ENCODE results near the gene RERE. TPM values are rescaled to one million over a fixed set of nuclear protein-coding genes. Genes with fewer than 3 reads are reported as not detected.

RERE gene
- total RNA-seq, 1 experiment from 2014 or later = 161 TPM

DNA sequence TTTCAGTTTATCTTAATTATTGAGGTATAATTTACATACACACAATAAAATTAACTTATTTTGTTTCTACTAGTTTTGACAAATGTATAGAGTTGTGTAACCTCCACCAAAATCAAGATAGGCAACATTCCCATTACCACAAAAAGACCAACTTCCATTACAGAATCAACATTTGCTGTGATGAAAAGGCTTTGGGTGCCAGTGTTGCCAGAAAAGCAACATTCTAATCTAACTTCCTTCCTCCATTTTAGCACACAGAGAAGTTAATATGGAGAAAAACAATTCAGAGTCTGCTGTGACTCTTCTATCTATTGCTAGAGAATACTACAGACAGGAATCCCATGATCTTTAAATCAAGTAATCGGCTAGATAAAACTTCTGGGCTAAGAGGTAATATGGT lies 245.3 kb downstream of the RERE start:
- DNase-seq (ENCODE audit: low spot score) (no peak), ATAC-seq (no peak)
- H3K4me3 Mint-ChIP-seq = no peak overlapping the region; the same call in 1 of the 2 replicates
- peaks cover 27% of the 10 kb centered on the region for H3K4me1 Mint-ChIP-seq
- no peaks in the 10 kb centered on the region for H3K36me3 Mint-ChIP-seq
- ChIA-PET POLR2A (interaction anchor here (0.5 kb wide), 1 partner anchor 85 kb away, joined by 5 read pairs; no protein-coding TSS in a partner anchor), CTCF (interaction anchor here (3.8 kb wide), 1 partner anchor 154 kb away, joined by 19 read pairs; no protein-coding TSS in a partner anchor)
- H3K27ac Mint-ChIP-seq = peak overlapping the region; percentile 72
- H3K9me3 Mint-ChIP-seq = no peaks in the 10 kb centered on the region
- no peaks in the 10 kb centered on the region for H3K27me3 Mint-ChIP-seq (ENCODE audit: low read depth)
- TF ChIP-seq, protein P1, sequence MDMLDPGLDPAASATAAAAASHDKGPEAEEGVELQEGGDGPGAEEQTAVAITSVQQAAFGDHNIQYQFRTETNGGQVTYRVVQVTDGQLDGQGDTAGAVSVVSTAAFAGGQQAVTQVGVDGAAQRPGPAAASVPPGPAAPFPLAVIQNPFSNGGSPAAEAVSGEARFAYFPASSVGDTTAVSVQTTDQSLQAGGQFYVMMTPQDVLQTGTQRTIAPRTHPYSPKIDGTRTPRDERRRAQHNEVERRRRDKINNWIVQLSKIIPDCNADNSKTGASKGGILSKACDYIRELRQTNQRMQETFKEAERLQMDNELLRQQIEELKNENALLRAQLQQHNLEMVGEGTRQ (CRISPR knock-in tag; IDR thresholded peaks at IDR 0.05) = no peak
- TF ChIP-seq, protein P2, sequence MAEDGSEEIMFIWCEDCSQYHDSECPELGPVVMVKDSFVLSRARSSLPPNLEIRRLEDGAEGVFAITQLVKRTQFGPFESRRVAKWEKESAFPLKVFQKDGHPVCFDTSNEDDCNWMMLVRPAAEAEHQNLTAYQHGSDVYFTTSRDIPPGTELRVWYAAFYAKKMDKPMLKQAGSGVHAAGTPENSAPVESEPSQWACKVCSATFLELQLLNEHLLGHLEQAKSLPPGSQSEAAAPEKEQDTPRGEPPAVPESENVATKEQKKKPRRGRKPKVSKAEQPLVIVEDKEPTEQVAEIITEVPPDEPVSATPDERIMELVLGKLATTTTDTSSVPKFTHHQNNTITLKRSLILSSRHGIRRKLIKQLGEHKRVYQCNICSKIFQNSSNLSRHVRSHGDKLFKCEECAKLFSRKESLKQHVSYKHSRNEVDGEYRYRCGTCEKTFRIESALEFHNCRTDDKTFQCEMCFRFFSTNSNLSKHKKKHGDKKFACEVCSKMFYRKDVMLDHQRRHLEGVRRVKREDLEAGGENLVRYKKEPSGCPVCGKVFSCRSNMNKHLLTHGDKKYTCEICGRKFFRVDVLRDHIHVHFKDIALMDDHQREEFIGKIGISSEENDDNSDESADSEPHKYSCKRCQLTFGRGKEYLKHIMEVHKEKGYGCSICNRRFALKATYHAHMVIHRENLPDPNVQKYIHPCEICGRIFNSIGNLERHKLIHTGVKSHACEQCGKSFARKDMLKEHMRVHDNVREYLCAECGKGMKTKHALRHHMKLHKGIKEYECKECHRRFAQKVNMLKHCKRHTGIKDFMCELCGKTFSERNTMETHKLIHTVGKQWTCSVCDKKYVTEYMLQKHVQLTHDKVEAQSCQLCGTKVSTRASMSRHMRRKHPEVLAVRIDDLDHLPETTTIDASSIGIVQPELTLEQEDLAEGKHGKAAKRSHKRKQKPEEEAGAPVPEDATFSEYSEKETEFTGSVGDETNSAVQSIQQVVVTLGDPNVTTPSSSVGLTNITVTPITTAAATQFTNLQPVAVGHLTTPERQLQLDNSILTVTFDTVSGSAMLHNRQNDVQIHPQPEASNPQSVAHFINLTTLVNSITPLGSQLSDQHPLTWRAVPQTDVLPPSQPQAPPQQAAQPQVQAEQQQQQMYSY (CRISPR knock-in tag; IDR thresholded peaks at IDR 0.05) = no peak
- TF ChIP-seq ETV6 (CRISPR knock-in tag; IDR thresholded peaks at IDR 0.05) (no peak), GTF2I (CRISPR knock-in tag; conservative IDR thresholded peaks at IDR 0.05) (no peak), NFE2L1 (CRISPR knock-in tag; IDR thresholded peaks at IDR 0.05) (no peak), RELA (CRISPR knock-in tag; IDR thresholded peaks at IDR 0.05; ENCODE audit: borderline replicate concordance) (no peak), TP53 (CRISPR knock-in tag; IDR thresholded peaks at IDR 0.05) (no peak)
- TF ChIP-seq, protein P3, sequence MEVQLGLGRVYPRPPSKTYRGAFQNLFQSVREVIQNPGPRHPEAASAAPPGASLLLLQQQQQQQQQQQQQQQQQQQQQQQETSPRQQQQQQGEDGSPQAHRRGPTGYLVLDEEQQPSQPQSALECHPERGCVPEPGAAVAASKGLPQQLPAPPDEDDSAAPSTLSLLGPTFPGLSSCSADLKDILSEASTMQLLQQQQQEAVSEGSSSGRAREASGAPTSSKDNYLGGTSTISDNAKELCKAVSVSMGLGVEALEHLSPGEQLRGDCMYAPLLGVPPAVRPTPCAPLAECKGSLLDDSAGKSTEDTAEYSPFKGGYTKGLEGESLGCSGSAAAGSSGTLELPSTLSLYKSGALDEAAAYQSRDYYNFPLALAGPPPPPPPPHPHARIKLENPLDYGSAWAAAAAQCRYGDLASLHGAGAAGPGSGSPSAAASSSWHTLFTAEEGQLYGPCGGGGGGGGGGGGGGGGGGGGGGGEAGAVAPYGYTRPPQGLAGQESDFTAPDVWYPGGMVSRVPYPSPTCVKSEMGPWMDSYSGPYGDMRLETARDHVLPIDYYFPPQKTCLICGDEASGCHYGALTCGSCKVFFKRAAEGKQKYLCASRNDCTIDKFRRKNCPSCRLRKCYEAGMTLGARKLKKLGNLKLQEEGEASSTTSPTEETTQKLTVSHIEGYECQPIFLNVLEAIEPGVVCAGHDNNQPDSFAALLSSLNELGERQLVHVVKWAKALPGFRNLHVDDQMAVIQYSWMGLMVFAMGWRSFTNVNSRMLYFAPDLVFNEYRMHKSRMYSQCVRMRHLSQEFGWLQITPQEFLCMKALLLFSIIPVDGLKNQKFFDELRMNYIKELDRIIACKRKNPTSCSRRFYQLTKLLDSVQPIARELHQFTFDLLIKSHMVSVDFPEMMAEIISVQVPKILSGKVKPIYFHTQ (CRISPR knock-in tag; IDR thresholded peaks at IDR 0.05) = no peak
- TF ChIP-seq, protein P4, sequence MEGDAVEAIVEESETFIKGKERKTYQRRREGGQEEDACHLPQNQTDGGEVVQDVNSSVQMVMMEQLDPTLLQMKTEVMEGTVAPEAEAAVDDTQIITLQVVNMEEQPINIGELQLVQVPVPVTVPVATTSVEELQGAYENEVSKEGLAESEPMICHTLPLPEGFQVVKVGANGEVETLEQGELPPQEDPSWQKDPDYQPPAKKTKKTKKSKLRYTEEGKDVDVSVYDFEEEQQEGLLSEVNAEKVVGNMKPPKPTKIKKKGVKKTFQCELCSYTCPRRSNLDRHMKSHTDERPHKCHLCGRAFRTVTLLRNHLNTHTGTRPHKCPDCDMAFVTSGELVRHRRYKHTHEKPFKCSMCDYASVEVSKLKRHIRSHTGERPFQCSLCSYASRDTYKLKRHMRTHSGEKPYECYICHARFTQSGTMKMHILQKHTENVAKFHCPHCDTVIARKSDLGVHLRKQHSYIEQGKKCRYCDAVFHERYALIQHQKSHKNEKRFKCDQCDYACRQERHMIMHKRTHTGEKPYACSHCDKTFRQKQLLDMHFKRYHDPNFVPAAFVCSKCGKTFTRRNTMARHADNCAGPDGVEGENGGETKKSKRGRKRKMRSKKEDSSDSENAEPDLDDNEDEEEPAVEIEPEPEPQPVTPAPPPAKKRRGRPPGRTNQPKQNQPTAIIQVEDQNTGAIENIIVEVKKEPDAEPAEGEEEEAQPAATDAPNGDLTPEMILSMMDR (IDR thresholded peaks at IDR 0.05) = no peak
- TF ChIP-seq, protein P5, sequence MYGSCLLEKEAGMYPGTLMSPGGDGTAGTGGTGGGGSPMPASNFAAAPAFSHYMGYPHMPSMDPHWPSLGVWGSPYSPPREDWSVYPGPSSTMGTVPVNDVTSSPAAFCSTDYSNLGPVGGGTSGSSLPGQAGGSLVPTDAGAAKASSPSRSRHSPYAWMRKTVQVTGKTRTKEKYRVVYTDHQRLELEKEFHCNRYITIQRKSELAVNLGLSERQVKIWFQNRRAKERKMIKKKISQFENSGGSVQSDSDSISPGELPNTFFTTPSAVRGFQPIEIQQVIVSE (CRISPR knock-in tag; IDR thresholded peaks at IDR 0.05; ENCODE audit: borderline replicate concordance) = no peak

DNA sequence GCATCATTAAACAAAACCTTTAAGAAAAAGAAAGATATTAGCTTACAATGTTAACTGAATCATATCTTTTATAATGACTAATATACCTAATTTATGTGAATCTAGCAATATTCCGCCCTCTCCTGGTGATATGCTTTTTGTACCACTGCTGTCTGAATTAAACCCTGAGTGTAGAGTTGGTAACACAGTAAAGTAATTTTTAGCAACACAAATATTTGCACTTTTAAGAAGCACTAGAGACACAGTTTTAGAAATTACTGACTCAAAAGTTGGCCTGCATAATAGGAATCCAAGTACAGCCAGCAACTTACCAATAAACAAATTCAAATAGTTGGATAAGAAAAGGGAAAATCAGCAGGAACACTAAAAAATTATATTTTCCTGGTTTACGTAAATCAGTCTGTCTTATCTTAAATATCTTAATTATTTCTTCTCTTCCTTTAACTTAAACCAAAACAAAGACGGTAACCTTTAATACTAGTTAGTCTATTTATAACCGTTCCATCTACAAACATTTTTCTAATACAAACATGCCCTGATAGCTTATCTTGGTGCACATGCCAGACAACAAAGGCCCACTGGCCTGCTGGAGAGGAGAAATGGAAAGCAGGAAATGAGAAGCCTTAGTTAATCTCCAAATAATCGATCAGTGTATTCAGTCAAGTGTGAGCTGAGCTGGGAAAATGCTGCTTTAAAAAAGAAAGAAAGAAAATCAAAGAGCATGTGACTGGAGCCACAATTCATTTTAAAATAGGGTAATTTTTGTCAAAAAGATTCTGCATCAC lies 246.0 kb downstream of the RERE start:
- Mint-ChIP-seq H3K27me3 (ENCODE audit: low read depth) (no peaks in the 10 kb centered on the region), H3K27ac (peak overlapping the region; percentile 72), H3K36me3 (no peaks in the 10 kb centered on the region), H3K4me3 (no peak overlapping the region), H3K4me1 (peaks cover 27% of the 10 kb centered on the region), H3K9me3 (no peaks in the 10 kb centered on the region)
- no peak for DNase-seq (ENCODE audit: low spot score)
- ChIA-PET POLR2A (interaction anchor here (0.5 kb wide), 1 partner anchor 85 kb away, joined by 5 read pairs; no protein-coding TSS in a partner anchor), CTCF (interaction anchor here (1.2 to 3.8 kb wide), 3 partner anchors 10 to 193 kb away, joined by 3 to 19 read pairs (median 6); no protein-coding TSS in a partner anchor)
- ATAC-seq = 0 out of 2 replicates have a peak, but pooled peaks have one; percentile 39
- no peak for TF ChIP-seq ZBTB21 (CRISPR knock-in tag; IDR thresholded peaks at IDR 0.05; ENCODE audit: borderline replicate concordance)
- no peak for TF ChIP-seq MYBL2 (CRISPR knock-in tag; IDR thresholded peaks at IDR 0.05)
- TF ChIP-seq ZNF263 (CRISPR knock-in tag; IDR thresholded peaks at IDR 0.05; ENCODE audit: low read depth) = no peak
- TF ChIP-seq, protein P6, sequence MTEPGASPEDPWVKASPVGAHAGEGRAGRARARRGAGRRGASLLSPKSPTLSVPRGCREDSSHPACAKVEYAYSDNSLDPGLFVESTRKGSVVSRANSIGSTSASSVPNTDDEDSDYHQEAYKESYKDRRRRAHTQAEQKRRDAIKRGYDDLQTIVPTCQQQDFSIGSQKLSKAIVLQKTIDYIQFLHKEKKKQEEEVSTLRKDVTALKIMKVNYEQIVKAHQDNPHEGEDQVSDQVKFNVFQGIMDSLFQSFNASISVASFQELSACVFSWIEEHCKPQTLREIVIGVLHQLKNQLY (CRISPR knock-in tag; IDR thresholded peaks at IDR 0.05) = no peak
- no peak for TF ChIP-seq FOXK1 (CRISPR knock-in tag; IDR thresholded peaks at IDR 0.05)
- TF ChIP-seq FOXP1 (CRISPR knock-in tag; IDR thresholded peaks at IDR 0.05; ENCODE audit: borderline replicate concordance) = no peak
- no peak for TF ChIP-seq IRF2 (CRISPR knock-in tag; IDR thresholded peaks at IDR 0.05; ENCODE audit: borderline replicate concordance, low read depth)
- no peak for TF ChIP-seq NFATC4 (CRISPR knock-in tag; IDR thresholded peaks at IDR 0.05)
- no peak for TF ChIP-seq ZNF396 (CRISPR knock-in tag; IDR thresholded peaks at IDR 0.05; ENCODE audit: borderline replicate concordance)
- no peak for TF ChIP-seq ZNF671 (CRISPR knock-in tag; IDR thresholded peaks at IDR 0.05)
- TF ChIP-seq, protein P7, sequence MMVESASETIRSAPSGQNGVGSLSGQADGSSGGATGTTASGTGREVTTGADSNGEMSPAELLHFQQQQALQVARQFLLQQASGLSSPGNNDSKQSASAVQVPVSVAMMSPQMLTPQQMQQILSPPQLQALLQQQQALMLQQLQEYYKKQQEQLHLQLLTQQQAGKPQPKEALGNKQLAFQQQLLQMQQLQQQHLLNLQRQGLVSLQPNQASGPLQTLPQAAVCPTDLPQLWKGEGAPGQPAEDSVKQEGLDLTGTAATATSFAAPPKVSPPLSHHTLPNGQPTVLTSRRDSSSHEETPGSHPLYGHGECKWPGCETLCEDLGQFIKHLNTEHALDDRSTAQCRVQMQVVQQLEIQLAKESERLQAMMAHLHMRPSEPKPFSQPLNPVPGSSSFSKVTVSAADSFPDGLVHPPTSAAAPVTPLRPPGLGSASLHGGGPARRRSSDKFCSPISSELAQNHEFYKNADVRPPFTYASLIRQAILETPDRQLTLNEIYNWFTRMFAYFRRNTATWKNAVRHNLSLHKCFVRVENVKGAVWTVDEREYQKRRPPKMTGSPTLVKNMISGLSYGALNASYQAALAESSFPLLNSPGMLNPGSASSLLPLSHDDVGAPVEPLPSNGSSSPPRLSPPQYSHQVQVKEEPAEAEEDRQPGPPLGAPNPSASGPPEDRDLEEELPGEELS (CRISPR knock-in tag; IDR thresholded peaks at IDR 0.05) = no peak
- TF ChIP-seq NFYB (CRISPR knock-in tag; conservative IDR thresholded peaks at IDR 0.05; ENCODE audit: low read depth) = no peak

Data from WTC11 (cell line).